ENCODE measurements around the gene DDX28. TPM values are rescaled to one million over a fixed set of nuclear protein-coding genes. Genes with fewer than 3 reads are reported as not detected.
A peak's percentile ranks its signal among the peaks of the same experiment; 100 is the strongest.
"Not testable (repeated sequence)": the region's sequence is repeated elsewhere in the genome, so short reads cannot be mapped to it uniquely, and the experiment has no call there.

Gene DDX28
- total and polyA plus RNA-seq, 11 donors: 4.4 to 11.9 (median 8.8) TPM

GRCh38 chr16:67995423-67995822 is 27.6 kb downstream of the DDX28 start:
- intact Hi-C loops (cut with DNase I): loop anchor here in 3 of 10 donors (10.0 kb wide), 2 partner anchors 49 to 229 kb away; no protein-coding TSS in a partner anchor
- peak overlapping the region in 1 of 12 donors; percentile 28 for H3K27ac ChIP-seq
- H3K4me1 ChIP-seq: peaks cover 0 to 52% (median 16%) of the 10 kb centered on the region in 12 donors
- TF ChIP-seq POLR2A (IDR thresholded peaks at IDR 0.05) (no peak), CTCF (IDR thresholded peaks at IDR 0.05) (no peak)
- H3K27me3 ChIP-seq: no peaks in the 10 kb centered on the region
- DNase-seq (no peak), ATAC-seq (no peak)
- no peaks in the 10 kb centered on the region for H3K9me3 ChIP-seq
- no peak overlapping the region for H3K4me3 ChIP-seq
- 82 to 91% (median 90%) methylated on average over 5 of the region's 5 CpGs for WGBS, 4 donors
- peaks cover 0 to 11% (median 0%) of the 10 kb centered on the region in 9 donors for H3K36me3 ChIP-seq

- not testable (repeated sequence) for H3K9me3 ChIP-seq, DNase-seq, H3K27me3 ChIP-seq
- Histone ChIP-seq H3K27ac (peak overlapping the region in 11 of 12 donors; percentile 67 to 88 (median 82)), H3K4me3 (peak overlapping the region in 4 of 12 donors; percentile 35 to 54 (median 49)), H3K4me1 (peaks cover 0 to 38% (median 9%) of the 10 kb centered on the region in 12 donors), H3K36me3 (peaks cover 0 to 13% (median 0%) of the 10 kb centered on the region in 9 donors)
- intact Hi-C loops (cut with DNase I): loop anchor here in 6 of 10 donors (5.0 to 10.0 kb wide), 6 partner anchors 48 to 238 kb away; no protein-coding TSS in a partner anchor
- WGBS, 4 donors: 50 to 67% (median 63%) methylated on average over 4 to 6 of the region's 6 CpGs; no CpG with 5 or more reads in 1 of the 4 donors
- peak in 2 of 4 donors; percentile 8 to 38 for ATAC-seq
Measured at GRCh38 chr16:67994040-67994408, 29.0 kb downstream of the DDX28 start.

GRCh38 chr16:67993207-67994039 is 29.6 kb downstream of the DDX28 start:
- no peaks in the 10 kb centered on the region for H3K27me3 ChIP-seq
- peak; percentile 90 to 95 (median 94) for ATAC-seq

GRCh38 chr16:67992661-67993206 is 30.3 kb downstream of the DDX28 start:
- no peaks in the 10 kb centered on the region for H3K9me3 ChIP-seq
- no peaks in the 10 kb centered on the region for H3K27me3 ChIP-seq
- 77 to 81% (median 78%) methylated on average over 19 to 20 of the region's 20 CpGs for WGBS, 4 donors
- DNase-seq (no peak), ATAC-seq (peak in 3 of 4 donors; percentile 5 to 35 (median 8))
- H3K36me3 ChIP-seq: peaks cover 0 to 13% (median 0%) of the 10 kb centered on the region in 9 donors
- TF ChIP-seq CTCF (IDR thresholded peaks at IDR 0.05): no peak
- TF ChIP-seq POLR2A (IDR thresholded peaks at IDR 0.05): no peak
- intact Hi-C loops (cut with DNase I): loop anchor here (1.0 to 10.0 kb wide), 9 partner anchors 48 to 240 kb away; no protein-coding TSS in a partner anchor
- peak overlapping the region in 7 of 12 donors; percentile 34 to 54 (median 51) for H3K4me3 ChIP-seq
- peak overlapping the region in 10 of 12 donors; percentile 67 to 88 (median 83) for H3K27ac ChIP-seq
- H3K4me1 ChIP-seq: peaks cover 0 to 36% (median 11%) of the 10 kb centered on the region in 12 donors

More at GRCh38 chr16:67993207-67994039, 29.6 kb downstream of the DDX28 start:
- TF ChIP-seq POLR2A (IDR thresholded peaks at IDR 0.05): peak in 1 of 2 donors; percentile 29
- peak; percentile 97 to 100 (median 100) for TF ChIP-seq CTCF (IDR thresholded peaks at IDR 0.05)
- DNase-seq: peak; percentile 83 to 92 (median 88)
- Histone ChIP-seq H3K4me1 (peaks cover 0 to 36% (median 9%) of the 10 kb centered on the region in 12 donors), H3K9me3 (no peaks in the 10 kb centered on the region), H3K36me3 (peaks cover 0 to 13% (median 0%) of the 10 kb centered on the region in 9 donors), H3K4me3 (peak overlapping the region in 10 of 12 donors; percentile 3 to 54 (median 47)), H3K27ac (peak overlapping the region; percentile 43 to 88 (median 81))
- intact Hi-C loops (cut with DNase I): loop anchor here (1.0 to 10.0 kb wide), 9 partner anchors 47 to 239 kb away; no protein-coding TSS in a partner anchor
- WGBS, 4 donors: 5 to 18% (median 12%) methylated on average over 15 to 39 of the region's 39 CpGs
